Activated CD4-positive, alpha-beta T cell treated with anti-CD3 and anti-CD28 coated beads, Interleukin-2, amount 50 U/mL, for 48 hours (primary cell): ENCODE measurements around the gene HOXC13.

Source experiments
- DNase-seq, 2 experiments: peaks; one replicate each; pipeline ENCODE4 v3.0.0-alpha.2; 2020

The HOXC13 gene

DNA sequence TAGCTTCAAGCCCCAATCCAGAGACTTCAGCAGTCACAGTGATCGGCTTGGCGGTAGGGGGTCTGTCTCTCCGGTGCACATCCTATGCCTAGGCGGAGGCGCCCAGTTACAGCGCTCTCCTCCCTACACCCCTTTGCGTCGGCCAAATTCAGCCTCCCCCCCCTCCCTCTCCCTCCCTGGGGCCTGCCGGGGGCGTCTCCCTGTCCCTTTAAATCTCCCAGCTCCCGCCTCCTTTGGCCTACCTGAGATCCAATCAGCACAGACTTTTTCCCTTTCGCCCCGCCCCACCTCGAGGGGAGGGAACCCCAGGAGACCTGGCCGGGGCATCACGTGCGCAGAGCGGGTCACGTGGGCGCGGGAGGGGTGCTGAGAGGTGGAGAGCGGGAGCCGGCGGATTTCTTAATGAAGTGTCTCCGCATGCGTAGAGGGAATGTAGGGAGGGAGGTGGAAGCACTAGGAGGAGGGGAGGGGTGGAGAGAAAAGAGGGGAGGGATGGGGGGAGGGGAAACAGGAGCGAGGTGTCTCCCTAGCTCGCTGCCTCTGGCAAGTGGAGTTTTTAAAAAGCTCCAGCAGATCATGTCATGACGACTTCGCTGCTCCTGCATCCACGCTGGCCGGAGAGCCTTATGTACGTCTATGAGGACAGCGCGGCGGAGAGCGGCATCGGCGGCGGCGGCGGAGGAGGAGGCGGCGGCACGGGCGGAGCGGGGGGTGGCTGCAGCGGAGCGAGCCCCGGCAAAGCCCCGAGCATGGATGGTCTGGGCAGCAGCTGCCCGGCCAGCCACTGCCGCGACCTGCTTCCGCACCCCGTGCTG, at the start of gene HOXC13:
Gene HOXC13, plus strand, starts transcription at position 506 of the 815 bp plus-strand sequence. Its CDS starts 76 bp downstream, at position 582.
- peak; percentile 40 to 48 for DNase-seq

DNA sequence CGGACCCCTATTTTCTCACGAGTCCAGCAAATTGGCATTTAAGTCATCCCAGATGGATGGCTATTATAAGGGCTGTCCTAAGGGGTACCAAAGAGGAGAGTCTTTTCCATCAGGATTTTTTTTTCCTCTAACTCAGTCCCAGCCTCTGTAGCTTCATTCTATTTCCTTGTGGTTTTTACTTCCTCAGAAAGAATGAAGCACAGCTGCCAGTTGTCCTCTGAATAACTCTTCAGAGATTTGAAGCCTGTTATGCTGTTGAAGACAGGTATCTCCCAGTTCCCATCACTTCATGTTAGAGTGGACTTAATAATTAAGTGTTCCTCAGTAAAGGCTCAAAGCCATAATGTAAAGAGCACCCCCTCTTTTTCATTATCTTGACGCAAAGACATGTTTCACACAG, 48.5 kb upstream of the HOXC13 start:
- no peak for DNase-seq

GRCh38 chr12:53892762-53893395, 45.8 kb upstream of the HOXC13 start:
- DNase-seq: no peak

GRCh38 chr12:53899230-53899629, 39.4 kb upstream of the HOXC13 start:
- DNase-seq: no peak

- no peak for DNase-seq
Observed at GRCh38 chr12:53907103-53907502, 31.5 kb upstream of the HOXC13 start.

DNA sequence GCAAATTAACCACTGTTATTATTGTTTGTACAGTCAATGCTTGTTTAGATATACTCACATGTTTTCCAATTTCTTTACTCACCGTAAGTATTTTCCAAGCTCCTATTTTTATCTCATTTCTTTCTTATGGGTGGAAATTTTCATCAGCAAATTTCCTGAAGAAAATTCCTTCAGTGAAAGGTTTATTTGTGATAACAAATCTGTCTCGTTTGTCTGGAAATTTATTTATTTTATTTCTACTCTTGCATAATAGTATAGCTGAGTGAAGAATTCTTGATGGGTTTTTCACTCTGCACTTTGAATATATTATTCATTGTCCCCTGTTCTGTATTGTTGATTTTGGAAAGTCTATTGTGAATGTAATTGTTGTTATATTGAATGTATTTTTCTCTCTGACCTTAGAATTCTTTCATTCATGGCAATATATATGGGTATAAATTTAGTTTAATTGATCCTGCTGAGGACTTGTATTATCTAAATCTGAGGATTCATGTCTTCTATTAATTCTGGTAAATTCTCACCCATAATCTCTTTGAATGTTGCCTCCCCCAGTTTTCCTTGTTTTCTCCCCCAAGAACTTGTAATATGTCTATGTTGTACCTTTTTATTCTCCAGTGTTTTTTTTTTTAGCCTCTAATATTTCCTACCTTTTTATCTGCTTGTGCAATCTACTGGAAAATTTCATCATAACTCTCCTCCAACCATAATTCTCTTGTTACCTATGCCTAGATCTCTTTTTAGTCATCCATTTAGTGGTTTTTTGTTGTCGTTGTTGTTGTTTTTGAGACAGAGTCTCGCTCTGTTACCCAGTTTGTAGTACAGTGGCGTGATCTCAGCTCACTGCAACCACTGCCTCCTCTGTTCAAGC, 21.6 kb upstream of the HOXC13 start:
- no peak for DNase-seq

GRCh38 chr12:53924521-53925405, 13.9 kb upstream of the HOXC13 start:
- DNase-seq: no peak

- DNase-seq: no peak
Observed at GRCh38 chr12:53927220-53928029, 11.2 kb upstream of the HOXC13 start.

DNA sequence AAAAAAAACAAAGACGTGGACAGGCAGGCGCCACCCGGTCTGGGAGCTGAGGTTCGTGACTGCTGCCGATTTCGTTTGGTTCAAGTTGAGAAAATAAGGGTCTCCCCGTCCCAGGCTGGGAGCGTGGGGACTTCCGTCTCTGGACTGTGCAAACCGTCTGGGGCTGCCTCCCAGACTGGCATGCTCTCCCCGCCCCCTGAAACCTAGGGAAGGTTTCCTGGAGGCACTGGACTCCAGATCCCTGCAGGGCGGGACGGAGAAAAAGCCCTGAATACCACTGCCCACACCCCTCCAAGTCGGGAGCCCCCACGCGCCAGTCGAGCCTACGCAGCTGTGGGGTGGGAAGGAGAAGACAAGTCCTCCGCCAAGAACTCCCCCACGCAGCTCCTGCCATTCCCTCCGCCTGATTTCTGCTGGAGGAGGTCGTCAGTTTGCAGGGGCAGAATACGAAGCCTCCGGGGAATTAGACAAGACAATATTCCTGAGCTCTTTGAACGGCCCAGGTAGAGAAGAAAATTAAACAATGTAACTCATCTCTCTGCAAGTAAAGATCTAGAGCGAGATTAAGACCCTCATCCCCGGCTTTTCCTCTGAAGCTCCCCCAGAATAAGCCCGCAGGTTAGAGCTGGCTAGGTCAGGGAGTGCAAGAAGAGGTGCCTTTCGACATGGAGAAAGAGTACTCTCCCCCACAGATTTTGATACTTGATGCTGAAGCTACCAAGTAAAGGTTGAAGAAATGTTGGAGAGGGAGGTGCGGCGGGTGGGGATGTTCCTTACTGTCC, 10.4 kb upstream of the HOXC13 start:
- DNase-seq: no peak

- DNase-seq: no peak
Observed at GRCh38 chr12:53929527-53929926, 9.1 kb upstream of the HOXC13 start.

- DNase-seq: no peak
Observed at GRCh38 chr12:53930591-53931255, 7.9 kb upstream of the HOXC13 start.

GRCh38 chr12:53931844-53932581, 6.6 kb upstream of the HOXC13 start:
- DNase-seq: no peak

- DNase-seq: no peak
Observed at GRCh38 chr12:53932915-53933314, 5.7 kb upstream of the HOXC13 start.

DNA sequence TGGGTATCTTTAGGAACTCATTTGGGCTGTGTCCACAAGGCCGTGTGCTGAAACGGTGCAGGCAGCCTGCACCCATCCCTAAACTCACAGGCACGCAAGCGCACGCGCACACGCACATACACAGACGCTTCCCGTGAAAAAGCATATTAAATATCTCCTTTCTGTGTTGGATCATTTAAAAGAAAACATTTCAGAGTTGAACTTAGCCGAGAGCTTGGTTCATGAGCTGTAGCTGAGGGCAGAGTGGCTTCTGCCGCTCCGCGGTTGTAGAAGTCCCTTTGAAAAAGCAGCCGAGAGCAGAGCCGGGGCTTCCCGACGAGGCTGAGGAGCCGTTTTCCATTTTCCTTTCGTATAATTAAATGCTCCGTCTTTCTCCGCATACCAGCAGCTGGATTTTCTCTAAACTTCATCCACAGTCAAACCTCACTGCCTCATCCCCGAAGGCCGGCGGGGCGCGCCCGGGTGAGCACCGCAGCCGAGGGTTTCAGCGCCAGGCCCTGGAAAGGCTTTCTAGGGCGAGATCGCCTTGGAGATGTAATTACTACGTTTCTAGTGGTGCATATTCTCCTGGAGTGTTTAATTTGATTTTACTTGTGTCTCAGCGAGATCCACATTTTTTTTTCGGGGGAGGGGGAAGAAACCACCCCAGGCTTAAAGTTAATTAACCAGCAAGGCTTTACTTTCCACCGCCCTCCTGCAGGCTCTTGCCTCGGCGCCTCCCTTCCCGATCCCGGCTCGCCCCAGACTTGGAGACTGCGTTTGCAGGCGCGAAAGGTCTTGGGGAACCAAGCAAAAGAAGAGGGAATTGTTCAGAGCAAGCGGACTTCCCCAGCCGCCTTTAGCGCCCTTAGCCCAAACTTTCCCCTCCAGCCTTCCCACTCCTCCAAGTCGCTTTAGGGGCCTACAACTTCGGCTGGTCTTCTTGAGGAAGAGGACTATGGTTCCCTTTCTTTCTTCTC, 3.0 kb upstream of the HOXC13 start:
- no peak for DNase-seq

GRCh38 chr12:53937099-53937498, 1.5 kb upstream of the HOXC13 start:
- DNase-seq: no peak

GRCh38 chr12:53937596-53938325, 870 bp upstream of the HOXC13 start:
- no peak for DNase-seq
